DMS153 (cell line): ENCODE measurements around the gene KLC1.
"Not testable (repeated sequence)": the region's sequence is repeated elsewhere in the genome, so short reads cannot be mapped to it uniquely, and the experiment has no call there.

Experiments used
- DNase-seq: peaks from one replicate; lab custom pipeline; 2025; lab: John Stamatoyannopoulos, UW

Gene KLC1

GRCh38 chr14:103691655-103692054 is 62.6 kb downstream of the KLC1 start:
- not testable (repeated sequence) for DNase-seq

GRCh38 chr14:103692159-103692558 is 63.1 kb downstream of the KLC1 start:
- no peak for DNase-seq

GRCh38 chr14:103692871-103693270 is 63.9 kb downstream of the KLC1 start:
- no peak for DNase-seq

GRCh38 chr14:103693515-103693914 is 64.5 kb downstream of the KLC1 start:
- DNase-seq: no peak

- DNase-seq: no peak
Observed at GRCh38 chr14:103694572-103695026, 65.6 kb downstream of the KLC1 start.

GRCh38 chr14:103695296-103696069 is 66.5 kb downstream of the KLC1 start:
- no peak for DNase-seq

GRCh38 chr14:103696070-103696402 is 67.0 kb downstream of the KLC1 start:
- no peak for DNase-seq

- no peak for DNase-seq
Observed at GRCh38 chr14:103696466-103697071, 67.6 kb downstream of the KLC1 start.

- DNase-seq: no peak
Observed at GRCh38 chr14:103697206-103697602, 68.2 kb downstream of the KLC1 start.

GRCh38 chr14:103697603-103698379 is 68.8 kb downstream of the KLC1 start:
- DNase-seq: no peak

GRCh38 chr14:103698380-103699260 is 69.6 kb downstream of the KLC1 start:
- no peak for DNase-seq

- no peak for DNase-seq
Observed at GRCh38 chr14:103699261-103699661, 70.2 kb downstream of the KLC1 start.

GRCh38 chr14:103699901-103700752 is 71.1 kb downstream of the KLC1 start:
- no peak for DNase-seq

GRCh38 chr14:103700753-103701490 is 71.9 kb downstream of the KLC1 start:
- DNase-seq: no peak

- no peak for DNase-seq
Observed at GRCh38 chr14:103702095-103702494, 73.1 kb downstream of the KLC1 start.

- DNase-seq: no peak
Observed at GRCh38 chr14:103702497-103703432, 73.8 kb downstream of the KLC1 start.

GRCh38 chr14:103703433-103704385 is 74.7 kb downstream of the KLC1 start:
- DNase-seq: no peak

GRCh38 chr14:103704708-103705107 is 75.7 kb downstream of the KLC1 start:
- DNase-seq: no peak
